HG02885 (cell line): ENCODE data around the gene SCN5A.

ENCODE experiments used
- ATAC-seq: cut with Tn5 transposase; IDR thresholded peaks from one replicate; pipeline ENCODE4 v1.9.1; 2021; ENCODE audit warnings: mild to moderate bottlenecking; ENCODE audit not compliant: unreplicated experiment, poor library complexity

The SCN5A gene

GRCh38 chr3:38649500-38650247, at the start of gene SCN5A:
SCN5A (minus strand) TSS chr3:38649687; CDS start chr3:38633307, 16,380 bp downstream.
- ATAC-seq: peak; percentile 79

GRCh38 chr3:38698760-38699159, 49.3 kb upstream of the SCN5A start:
- no peak for ATAC-seq

GRCh38 chr3:38698061-38698460, 48.6 kb upstream of the SCN5A start:
- no peak for ATAC-seq

GRCh38 chr3:38696034-38696433, 46.5 kb upstream of the SCN5A start:
- ATAC-seq: no peak

GRCh38 chr3:38690185-38690584, 40.7 kb upstream of the SCN5A start:
- ATAC-seq: no peak

- ATAC-seq: no peak
Measured at GRCh38 chr3:38689774-38690173, 40.3 kb upstream of the SCN5A start.

GRCh38 chr3:38689346-38689745, 39.9 kb upstream of the SCN5A start:
- ATAC-seq: no peak

GRCh38 chr3:38687321-38687720, 37.8 kb upstream of the SCN5A start:
- ATAC-seq: no peak

- ATAC-seq: no peak
Measured at GRCh38 chr3:38684546-38684945, 35.1 kb upstream of the SCN5A start.

- ATAC-seq: no peak
Measured at GRCh38 chr3:38669668-38670067, 20.2 kb upstream of the SCN5A start.

GRCh38 chr3:38662544-38662943, 13.1 kb upstream of the SCN5A start:
- ATAC-seq: no peak

- no peak for ATAC-seq
Measured at GRCh38 chr3:38658841-38659240, 9.4 kb upstream of the SCN5A start.

- ATAC-seq: no peak
Measured at GRCh38 chr3:38657369-38657768, 7.9 kb upstream of the SCN5A start.

GRCh38 chr3:38655708-38656300, 6.3 kb upstream of the SCN5A start:
- peak; percentile 45 for ATAC-seq

GRCh38 chr3:38653685-38654537, 4.4 kb upstream of the SCN5A start:
- ATAC-seq: no peak

- no peak for ATAC-seq
Measured at GRCh38 chr3:38652934-38653333, 3.4 kb upstream of the SCN5A start.

GRCh38 chr3:38651153-38651789, 1.8 kb upstream of the SCN5A start:
- ATAC-seq: peak; percentile 62

GRCh38 chr3:38650248-38650951, 913 bp upstream of the SCN5A start:
- ATAC-seq: no peak

- ATAC-seq: peak; percentile 20
Measured at GRCh38 chr3:38648659-38649499, 608 bp downstream of the SCN5A start.
